T-helper 22 cell (primary cell): ENCODE data around the gene USP31.

ENCODE experiments used
- DNase-seq: peaks from one replicate; pipeline ENCODE4 v3.0.0-alpha.2; 2020; ENCODE audit warnings: low read depth

Gene USP31

GRCh38 chr16:23092072-23092800 lies 57.0 kb downstream of the USP31 start:
- no peak for DNase-seq

- no peak for DNase-seq
Observed at GRCh38 chr16:23089111-23089510, 60.1 kb downstream of the USP31 start.

- DNase-seq: no peak
Observed at GRCh38 chr16:23088018-23088417, 61.2 kb downstream of the USP31 start.

DNA sequence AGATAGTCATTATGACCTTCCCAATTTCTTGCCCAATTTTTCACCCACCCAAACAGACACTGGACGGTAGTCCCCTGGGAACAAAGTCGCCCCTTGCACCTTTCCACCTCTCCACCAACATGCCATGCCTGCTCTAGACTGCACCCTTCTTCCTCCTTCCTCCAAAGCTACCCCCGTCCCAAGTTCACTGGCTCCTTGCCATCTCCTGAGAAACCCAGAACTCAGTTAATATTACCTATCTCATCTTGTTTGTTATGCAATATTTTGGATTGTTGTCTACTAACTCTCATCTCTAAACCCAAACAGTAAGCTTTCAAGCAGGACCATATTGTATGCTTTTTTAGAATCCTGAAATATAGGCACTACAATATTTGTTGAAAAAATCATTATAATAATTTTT lies 63.3 kb downstream of the USP31 start:
- DNase-seq: no peak

- DNase-seq: no peak
Observed at GRCh38 chr16:23082161-23082788, 67.0 kb downstream of the USP31 start.

DNA sequence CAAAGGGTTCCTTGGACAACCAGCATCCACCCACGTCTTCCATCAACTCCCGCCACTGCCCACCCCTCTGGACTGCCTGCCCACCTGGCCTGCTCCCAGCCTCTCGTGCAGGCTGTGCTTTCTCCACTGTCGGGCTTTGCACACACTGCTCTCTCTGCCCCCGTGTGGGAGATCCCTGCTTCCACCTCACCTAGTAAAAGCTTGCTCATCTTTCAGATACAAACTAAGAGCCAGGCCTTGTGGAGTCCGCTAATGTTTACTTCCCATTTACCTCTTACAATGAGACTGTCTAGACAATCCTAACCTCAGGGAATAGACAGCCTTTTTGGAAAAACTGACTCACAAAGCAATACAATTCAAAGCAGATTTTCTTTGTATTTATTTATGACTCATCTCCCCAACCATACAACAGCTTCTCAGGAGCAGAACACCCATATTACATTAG lies 67.6 kb downstream of the USP31 start:
- DNase-seq: no peak

DNA sequence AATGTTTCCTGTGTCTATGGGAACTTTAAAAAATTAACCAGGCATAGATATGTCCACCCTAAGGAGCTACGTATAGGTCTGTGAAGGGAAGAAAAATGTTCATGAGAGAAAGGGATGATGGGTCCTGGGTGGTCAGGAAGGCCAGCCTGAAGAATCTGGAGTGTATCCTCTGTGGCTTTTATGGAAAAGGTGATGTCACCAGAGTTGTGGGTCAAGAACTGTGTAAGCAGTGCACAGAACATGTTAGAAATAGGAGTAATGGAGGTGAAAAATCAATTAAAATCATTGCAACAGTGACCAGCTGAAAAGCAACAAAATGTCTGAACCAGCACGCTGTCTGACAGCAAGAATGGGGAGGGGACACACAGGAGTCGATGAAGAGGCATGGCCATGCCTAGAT lies 68.5 kb downstream of the USP31 start:
- no peak for DNase-seq

GRCh38 chr16:23080329-23080728 lies 68.9 kb downstream of the USP31 start:
- no peak for DNase-seq

GRCh38 chr16:23079675-23080301 lies 69.5 kb downstream of the USP31 start:
- no peak for DNase-seq

DNA sequence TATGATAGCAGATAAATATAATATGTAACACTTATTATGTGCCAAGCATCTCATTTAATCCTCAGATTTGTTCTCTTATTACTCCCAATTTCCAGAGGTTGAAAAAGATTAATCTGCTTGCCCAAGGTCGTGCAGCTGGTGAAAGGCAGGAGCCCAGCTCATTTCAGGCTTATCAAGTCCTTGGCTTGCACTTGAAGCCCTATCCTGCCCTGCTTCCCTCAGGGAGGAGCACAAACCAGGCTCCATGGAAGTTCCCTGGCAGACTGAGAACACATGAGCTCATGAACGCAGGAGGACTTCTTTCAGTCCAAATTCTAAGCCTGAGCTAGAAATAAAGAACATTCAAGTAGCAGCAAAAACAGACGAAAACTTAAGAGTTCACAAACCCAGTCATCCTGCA lies 74.8 kb downstream of the USP31 start:
- no peak for DNase-seq

- DNase-seq: no peak
Observed at GRCh38 chr16:23072769-23073549, 76.3 kb downstream of the USP31 start.

GRCh38 chr16:23072084-23072599 lies 77.1 kb downstream of the USP31 start:
- no peak for DNase-seq

DNA sequence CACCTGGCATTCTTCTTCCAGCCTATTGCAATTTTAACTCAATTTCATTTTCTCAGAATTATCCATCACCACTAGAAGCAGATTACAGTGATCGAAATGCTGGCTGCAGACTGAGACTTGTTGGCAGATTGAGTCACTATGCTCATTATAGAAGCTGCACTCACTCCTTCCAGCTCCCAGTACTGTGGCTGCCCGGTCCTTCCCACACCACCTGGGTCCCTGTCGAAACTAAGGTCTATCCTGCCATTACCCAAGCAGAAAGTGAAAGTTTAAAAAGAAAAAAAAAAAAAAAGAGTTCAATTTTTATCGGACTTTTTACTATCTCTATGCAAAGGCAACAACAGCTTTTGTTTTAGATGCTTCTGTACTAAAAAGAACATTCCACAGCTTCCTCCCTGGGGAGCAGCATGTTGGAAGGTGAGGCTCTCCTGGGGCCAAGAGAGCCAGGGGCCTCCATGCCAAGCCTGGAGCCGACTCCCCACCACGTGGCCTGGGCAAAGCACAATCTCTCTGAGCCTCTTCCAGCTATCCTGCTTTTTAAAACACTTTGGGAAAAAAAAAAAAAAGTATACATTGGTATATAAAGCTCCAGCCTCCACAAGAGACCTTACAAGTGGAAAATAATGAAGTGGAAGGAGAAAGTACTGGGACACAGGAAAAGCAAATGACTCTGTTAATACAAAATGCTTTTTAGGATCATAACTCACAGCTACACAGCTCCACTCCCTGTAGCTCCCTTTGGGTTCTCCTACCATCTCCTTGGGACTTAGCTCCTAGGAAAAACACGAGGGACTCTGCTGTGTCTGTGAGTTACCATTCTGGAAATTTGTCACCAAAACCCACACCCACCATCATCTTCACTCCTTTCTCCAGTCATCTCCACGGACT lies 77.8 kb downstream of the USP31 start:
- DNase-seq: no peak

- DNase-seq: no peak
Observed at GRCh38 chr16:23069844-23070243, 79.4 kb downstream of the USP31 start.

- DNase-seq: no peak
Observed at GRCh38 chr16:23068079-23068736, 81.0 kb downstream of the USP31 start.

- no peak for DNase-seq
Observed at GRCh38 chr16:23066676-23067075, 82.6 kb downstream of the USP31 start.

- no peak for DNase-seq
Observed at GRCh38 chr16:23064639-23065038, 84.6 kb downstream of the USP31 start.

DNA sequence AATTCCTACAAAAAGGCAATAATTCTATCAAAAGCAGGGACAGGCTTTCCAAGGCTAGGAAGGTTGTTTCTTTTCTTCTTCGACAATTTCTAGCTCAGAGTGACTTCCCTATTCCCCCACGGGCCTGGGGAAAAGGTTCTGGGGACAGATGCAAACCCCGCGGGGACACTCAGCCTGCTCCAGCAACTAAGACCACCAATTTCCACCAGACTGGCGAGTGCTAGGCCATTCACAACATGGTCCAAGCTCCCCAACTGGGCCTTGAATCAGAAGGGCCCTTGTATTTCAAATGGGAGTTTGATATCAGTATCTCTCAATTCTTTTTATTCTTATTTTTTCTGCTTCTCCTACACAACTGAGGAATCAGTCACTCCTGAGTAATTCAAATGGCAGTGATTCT lies 86.7 kb downstream of the USP31 start:
- DNase-seq: no peak

DNA sequence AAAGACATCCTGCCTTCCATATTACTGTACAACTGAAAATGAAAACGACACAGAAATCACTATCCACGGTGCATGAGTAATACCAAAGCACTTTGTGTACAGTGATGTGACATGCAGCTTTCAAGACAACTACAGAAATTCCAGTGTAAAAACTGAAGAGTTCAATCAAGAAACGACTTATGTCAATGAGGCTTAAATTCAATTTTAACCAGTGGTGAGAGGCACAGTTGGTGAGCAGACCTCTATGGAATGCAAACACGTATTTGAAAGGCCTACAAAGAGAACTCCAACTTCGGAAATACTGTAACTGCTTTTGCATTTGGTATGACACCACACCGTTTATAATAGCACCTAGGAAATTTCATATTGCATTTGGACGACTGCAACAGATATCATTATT lies 87.6 kb downstream of the USP31 start:
- no peak for DNase-seq

GRCh38 chr16:23060458-23061320 lies 88.6 kb downstream of the USP31 start:
- no peak for DNase-seq
